GM23338 (cell line): Measurements from ENCODE around the gene ACSF3.

ENCODE experiments used
- CTCF ChIP-seq, 2 experiments: fragments of 200-600 bp in 1 of 2; sonication (generic) in 1 of 2; conservative IDR thresholded peaks; 2 replicates each; pipeline versions ENCODE4 v1.5.1 to v1.6.1; 2016 to 2017; ENCODE audit warnings: antibody characterized with exemption in 2 of 2, low read depth in 2 of 2, mild to moderate bottlenecking in 2 of 2, moderate library complexity in 1 of 2
- NANOG ChIP-seq: IDR thresholded peaks from 2 replicates; pipeline ENCODE4 v1.6.1; 2016; ENCODE audit warnings: antibody characterized with exemption, borderline replicate concordance

DNA sequence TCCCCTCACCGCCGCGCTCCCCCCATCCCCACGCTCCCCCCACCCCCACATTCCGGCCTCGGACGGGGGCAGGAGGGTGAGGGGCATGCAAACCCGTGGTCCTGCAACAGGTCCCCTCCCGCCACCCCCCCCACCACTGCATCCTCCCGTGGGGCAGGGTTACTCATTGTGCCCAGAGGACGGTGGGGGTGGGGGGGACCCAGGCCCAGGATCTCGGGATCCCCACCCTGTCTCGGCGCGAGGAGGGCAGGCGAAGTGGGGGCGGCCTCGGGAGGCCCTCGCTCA lies 98.2 kb downstream of the ACSF3 start:
- TF ChIP-seq CTCF (conservative IDR thresholded peaks at IDR 0.05; ENCODE audit: low read depth in 2 of 2) (no peak), NANOG (no peak)
